HS-27A (cell line): ENCODE data around the gene CCL13.

Experiments used
- DNase-seq: peaks from one replicate; pipeline ENCODE4 v3.0.0-alpha.2; 2012; ENCODE audit warnings: low read depth, missing footprints

Gene CCL13

GRCh38 chr17:34363183-34363661 is 6.9 kb downstream of the CCL13 start, which contains the start of gene CCL1:
CCL1 (minus strand) TSS chr17:34363233; CDS start chr17:34363161, 72 bp downstream.
- DNase-seq = no peak

- no peak for DNase-seq
Measured at GRCh38 chr17:34364751-34365150, 8.5 kb downstream of the CCL13 start.

- no peak for DNase-seq
Measured at GRCh38 chr17:34365340-34365739, 9.1 kb downstream of the CCL13 start.

DNA sequence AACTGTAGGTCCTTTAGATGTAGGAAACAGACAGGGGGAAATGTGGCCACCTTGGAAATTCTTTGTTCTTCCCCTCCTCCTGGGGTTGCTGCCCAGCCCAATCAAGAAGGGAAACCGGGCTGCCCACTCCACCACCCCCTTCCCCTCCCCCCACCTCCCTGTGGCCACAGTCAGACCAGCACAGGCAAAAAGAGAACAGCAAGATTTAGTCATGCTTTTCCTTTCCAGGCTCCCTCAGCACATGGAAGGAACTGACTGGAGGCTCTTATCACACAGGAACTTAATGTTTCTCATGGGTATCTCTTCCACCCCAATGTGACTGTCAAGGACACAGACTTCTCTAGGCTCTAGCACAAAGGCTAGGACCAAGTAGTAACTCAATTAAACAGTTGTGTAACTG is 9.7 kb downstream of the CCL13 start:
- no peak for DNase-seq

DNA sequence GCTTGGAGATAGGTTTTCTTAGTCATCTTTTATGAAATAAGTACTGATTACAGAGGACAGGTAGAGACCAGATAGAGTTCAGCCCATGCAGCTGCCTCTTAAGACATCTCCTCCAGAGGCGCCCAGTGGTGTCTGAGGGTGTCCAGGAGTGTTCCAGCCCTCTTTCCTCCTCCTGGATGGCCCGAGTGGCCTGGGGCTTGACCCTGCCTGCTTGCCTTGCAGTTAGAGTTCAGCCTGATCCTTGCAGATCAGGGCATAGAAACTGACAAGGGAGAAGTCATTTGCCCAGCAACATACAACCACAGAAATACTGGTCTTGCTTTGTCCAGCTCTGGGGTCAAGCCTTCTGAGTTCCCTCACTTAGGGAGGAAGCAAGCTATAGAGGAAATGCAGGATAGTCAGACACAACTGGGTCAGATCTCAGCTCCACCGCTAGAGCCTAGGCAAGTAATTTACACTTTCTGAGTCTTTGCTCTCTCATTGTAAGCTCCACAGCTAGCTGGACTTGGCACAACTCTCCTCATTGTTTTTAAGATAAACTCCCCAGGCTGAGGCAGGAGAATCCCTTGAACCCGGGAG is 10.3 kb downstream of the CCL13 start:
- no peak for DNase-seq

GRCh38 chr17:34367486-34368195 is 11.4 kb downstream of the CCL13 start:
- no peak for DNase-seq

- DNase-seq = no peak
Measured at GRCh38 chr17:34368196-34368945, 12.1 kb downstream of the CCL13 start.

DNA sequence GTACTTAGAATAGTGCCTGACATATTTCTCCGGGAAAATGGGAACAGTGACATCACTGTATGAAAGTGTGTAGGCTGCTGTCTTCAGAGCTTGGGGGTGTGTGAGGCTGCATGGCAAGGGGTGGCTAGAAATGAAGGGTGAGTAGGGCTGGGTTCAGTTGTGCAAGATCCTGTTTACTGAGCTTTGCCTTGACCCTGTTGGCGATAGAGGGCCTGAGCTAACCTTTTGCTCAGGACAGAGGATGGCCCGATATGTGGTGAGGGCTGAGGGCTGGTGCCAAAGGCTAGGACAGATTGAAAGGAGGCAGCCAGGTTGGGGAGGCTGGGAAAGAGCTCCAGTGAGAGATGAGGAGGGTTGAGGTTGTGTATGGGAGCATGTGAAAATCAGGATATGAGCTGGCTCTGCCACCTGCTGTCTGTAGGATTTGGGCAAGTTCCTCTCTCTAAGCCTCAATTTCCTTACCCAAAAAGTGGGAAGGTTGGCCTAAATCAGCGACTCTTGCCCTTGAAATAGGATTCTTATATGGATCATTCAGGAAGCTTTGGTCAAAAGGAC is 12.7 kb downstream of the CCL13 start:
- DNase-seq = no peak

DNA sequence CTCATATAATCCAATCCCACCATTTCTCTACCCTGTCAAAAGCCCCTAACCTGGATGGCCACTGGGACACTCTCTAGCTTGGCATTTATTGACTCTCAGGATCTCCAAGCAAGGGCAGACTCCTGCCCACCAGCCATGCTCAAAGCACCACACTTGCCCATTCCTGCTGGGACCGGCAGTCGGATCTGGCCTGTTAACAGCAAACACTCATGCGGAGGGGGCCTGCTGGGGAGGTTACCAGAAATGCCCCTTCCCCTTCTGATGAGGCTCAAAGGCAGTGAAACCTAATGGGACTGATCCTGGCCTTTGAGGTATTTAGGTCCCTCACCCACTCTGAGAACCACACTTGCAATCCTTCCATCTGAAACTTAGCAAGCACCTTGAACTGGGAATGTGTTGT is 13.3 kb downstream of the CCL13 start:
- DNase-seq = no peak

- DNase-seq = no peak
Measured at GRCh38 chr17:34370376-34370996, 14.2 kb downstream of the CCL13 start.

- no peak for DNase-seq
Measured at GRCh38 chr17:34370997-34371395, 14.7 kb downstream of the CCL13 start.

- no peak for DNase-seq
Measured at GRCh38 chr17:34371405-34372100, 15.3 kb downstream of the CCL13 start.

DNA sequence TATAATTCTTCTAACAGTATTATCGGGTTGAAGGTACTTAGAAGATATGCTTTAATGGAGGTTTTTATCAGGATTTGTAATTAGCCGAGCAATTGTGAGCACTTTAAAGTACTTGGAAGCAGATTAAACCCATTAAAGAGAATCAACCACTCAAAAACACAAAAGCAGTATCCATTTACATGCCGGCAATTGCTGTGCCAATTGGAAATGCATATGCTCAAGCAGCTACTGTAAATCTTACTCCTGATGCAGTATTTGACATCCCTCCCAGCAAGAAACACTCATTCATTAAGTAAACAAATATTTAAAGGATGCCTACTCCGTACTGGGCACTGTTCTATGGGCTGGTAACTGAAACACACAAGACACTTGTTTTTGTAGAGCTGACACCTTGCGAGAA is 18.2 kb downstream of the CCL13 start:
- DNase-seq = no peak

GRCh38 chr17:34375426-34375997 is 19.2 kb downstream of the CCL13 start:
- no peak for DNase-seq

GRCh38 chr17:34377078-34377823 is 21.0 kb downstream of the CCL13 start:
- DNase-seq = no peak

- DNase-seq = no peak
Measured at GRCh38 chr17:34378664-34379101, 22.4 kb downstream of the CCL13 start.

DNA sequence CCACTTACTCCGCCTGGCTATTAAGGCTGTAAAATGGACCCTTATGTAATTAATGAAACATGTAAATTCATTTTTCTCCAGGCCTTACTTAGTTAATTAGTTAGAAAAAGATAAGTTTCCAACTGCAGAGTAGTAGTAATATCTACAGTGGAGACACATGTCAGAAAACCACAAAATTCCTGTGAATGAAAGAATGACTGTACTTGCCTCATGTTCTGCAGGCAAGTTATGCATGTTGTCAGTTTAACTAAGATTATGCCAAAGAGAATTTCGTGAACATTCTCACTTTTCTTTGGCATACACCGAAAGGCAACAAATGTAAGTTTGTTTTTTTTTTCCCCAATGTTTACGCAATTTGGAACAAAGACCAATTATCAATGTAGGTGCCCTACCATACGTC is 23.6 kb downstream of the CCL13 start:
- DNase-seq = no peak

- no peak for DNase-seq
Measured at GRCh38 chr17:34382621-34383124, 26.4 kb downstream of the CCL13 start.

GRCh38 chr17:34383216-34383615 is 26.9 kb downstream of the CCL13 start:
- DNase-seq = no peak

GRCh38 chr17:34384271-34384670 is 28.0 kb downstream of the CCL13 start:
- no peak for DNase-seq
